ENCODE results near the gene MGAT4A. TPM values are rescaled to one million over a fixed set of nuclear protein-coding genes. Genes with fewer than 3 reads are reported as not detected.

MGAT4A gene
- total and polyA plus RNA-seq, 2 of the 13 experiments (the other 11 are each of a cell fraction or from before 2014, with no cell fraction given): 47.2 to 90.9 TPM

DNA sequence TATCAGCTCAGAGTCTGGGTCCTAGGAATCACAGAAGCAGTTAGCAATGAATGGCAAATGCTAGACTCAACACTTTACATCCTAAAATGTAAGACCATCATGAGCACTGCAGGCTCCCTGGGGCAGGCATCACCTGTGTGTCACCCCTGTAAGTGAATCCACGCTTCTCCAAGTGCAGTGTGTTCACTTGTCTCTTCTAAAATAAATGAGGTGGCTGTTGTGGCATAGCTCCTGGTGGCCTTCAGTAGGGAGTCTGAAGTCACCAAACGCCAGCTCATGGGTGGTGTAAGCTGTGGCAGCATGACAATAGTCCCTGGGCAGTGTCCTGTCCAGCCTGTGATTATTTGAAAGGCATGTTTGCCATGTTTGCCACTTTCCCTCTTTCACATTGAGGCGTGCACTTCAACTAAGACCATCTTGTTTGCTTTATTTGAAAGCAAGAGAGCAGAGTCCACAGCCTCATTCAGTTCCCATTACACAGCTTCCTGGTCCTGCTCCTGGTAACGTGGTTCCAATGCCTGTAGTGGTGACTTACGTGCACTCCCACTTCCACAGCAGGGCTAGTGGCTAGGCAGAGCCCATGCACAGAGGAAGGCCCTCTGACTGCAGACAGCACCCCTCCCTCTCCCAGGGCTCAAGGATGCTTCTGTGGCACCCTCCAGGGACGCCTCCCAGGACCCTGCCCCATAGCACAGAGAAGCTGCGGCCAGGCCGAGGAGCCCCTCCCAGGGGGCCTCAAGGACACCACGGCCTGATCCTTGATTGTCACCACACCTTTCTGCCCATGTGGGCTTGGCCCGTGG, 146.9 kb downstream of the MGAT4A start (continued):
- TF ChIP-seq ZNF609 (CRISPR knock-in tag; IDR thresholded peaks at IDR 0.05; ENCODE audit: borderline replicate concordance) (peak; percentile 27; the same call in 1 of the 2 replicates), SOX5 (CRISPR knock-in tag; IDR thresholded peaks at IDR 0.05; ENCODE audit: borderline replicate concordance) (peak; percentile 80; the same call in 1 of the 2 replicates), ZNF501 (CRISPR knock-in tag; IDR thresholded peaks at IDR 0.05) (peak; percentile 85), ZNF570 (CRISPR knock-in tag; IDR thresholded peaks at IDR 0.05; ENCODE audit: borderline replicate concordance) (no peak), SMAD3 (CRISPR knock-in tag; IDR thresholded peaks at IDR 0.05) (no peak; the same call in 1 of the 2 replicates), ZGPAT (CRISPR knock-in tag; IDR thresholded peaks at IDR 0.05) (peak; percentile 56), ATF4 (CRISPR knock-in tag; IDR thresholded peaks at IDR 0.05) (peak in 1 of 2 experiments; percentile 36; a peak in 1 of 4 replicates), GLI4 (CRISPR knock-in tag; IDR thresholded peaks at IDR 0.05; ENCODE audit: borderline replicate concordance) (0 out of 2 replicates have a peak, but pooled peaks have one; percentile 27), ZBTB20 (CRISPR knock-in tag; IDR thresholded peaks at IDR 0.05; ENCODE audit: borderline replicate concordance, low read depth) (peak; percentile 74; the same call in 1 of the 2 replicates), RXRB (CRISPR knock-in tag; IDR thresholded peaks at IDR 0.05; ENCODE audit: borderline replicate concordance) (peak; percentile 55; the same call in 1 of the 2 replicates), PHF21A (CRISPR knock-in tag; IDR thresholded peaks at IDR 0.05) (peak; percentile 66; the same call in 1 of the 2 replicates), ZNF556 (CRISPR knock-in tag; IDR thresholded peaks at IDR 0.05; ENCODE audit: borderline replicate concordance) (peak; percentile 72; the same call in 1 of the 2 replicates), ZFX (CRISPR knock-in tag; IDR thresholded peaks at IDR 0.05; ENCODE audit: low read depth) (peak; percentile 80)
- TF ChIP-seq, protein P1, sequence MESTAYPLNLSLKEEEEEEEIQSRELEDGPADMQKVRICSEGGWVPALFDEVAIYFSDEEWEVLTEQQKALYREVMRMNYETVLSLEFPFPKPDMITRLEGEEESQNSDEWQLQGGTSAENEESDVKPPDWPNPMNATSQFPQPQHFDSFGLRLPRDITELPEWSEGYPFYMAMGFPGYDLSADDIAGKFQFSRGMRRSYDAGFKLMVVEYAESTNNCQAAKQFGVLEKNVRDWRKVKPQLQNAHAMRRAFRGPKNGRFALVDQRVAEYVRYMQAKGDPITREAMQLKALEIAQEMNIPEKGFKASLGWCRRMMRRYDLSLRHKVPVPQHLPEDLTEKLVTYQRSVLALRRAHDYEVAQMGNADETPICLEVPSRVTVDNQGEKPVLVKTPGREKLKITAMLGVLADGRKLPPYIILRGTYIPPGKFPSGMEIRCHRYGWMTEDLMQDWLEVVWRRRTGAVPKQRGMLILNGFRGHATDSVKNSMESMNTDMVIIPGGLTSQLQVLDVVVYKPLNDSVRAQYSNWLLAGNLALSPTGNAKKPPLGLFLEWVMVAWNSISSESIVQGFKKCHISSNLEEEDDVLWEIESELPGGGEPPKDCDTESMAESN (CRISPR knock-in tag; conservative IDR thresholded peaks at IDR 0.05): peak; percentile 40; the same call in 1 of the 2 replicates
